SU-DHL-6 (cell line): ENCODE data around the gene CSH1.
"Not testable (repeated sequence)": the region's sequence is repeated elsewhere in the genome, so short reads cannot be mapped to it uniquely, and the experiment has no call there.

Experiments used
- H2AFZ ChIP-seq: fragments of 200-600 bp; sonication (generic); 2 replicates; pipeline ENCODE4 v1.6.1; 2014; ENCODE audit warnings: low read depth, mild to moderate bottlenecking, moderate library complexity, mixed read lengths, antibody characterized with exemption, low read length; ENCODE audit not compliant: severe bottlenecking
- H3F3A ChIP-seq: fragments of 200-600 bp; shearing (Covaris generic); 2 replicates; pipeline ENCODE4 v1.6.0; 2016; ENCODE audit warnings: antibody characterized with exemption, mild to moderate bottlenecking; ENCODE audit not compliant: insufficient read depth
- H3K27ac ChIP-seq: fragments of 200-600 bp; sonication (generic); 2 replicates; pipeline ENCODE4 v1.5.1; 2016; ENCODE audit warnings: low read depth, mild to moderate bottlenecking, low read length, moderate library complexity, mixed read lengths
- H3K27me3 ChIP-seq: fragments of 200-600 bp; sonication (generic), shearing (Covaris generic); 2 replicates; pipeline ENCODE4 v1.6.0; 2014; ENCODE audit warnings: mild to moderate bottlenecking, low read length
- H3K36me3 ChIP-seq: fragments of 200-600 bp; sonication (generic); 2 replicates; pipeline ENCODE4 v1.6.1; 2014; ENCODE audit warnings: mild to moderate bottlenecking, low read length, mixed read lengths
- H3K4me2 ChIP-seq: fragments of 300-600, 200-600 bp; shearing (Covaris generic), sonication (generic); 2 replicates; pipeline ENCODE4 v1.6.0; 2014; ENCODE audit warnings: low read length, low read depth, mild to moderate bottlenecking; ENCODE audit not compliant: poor library complexity, severe bottlenecking
- H3K4me3 ChIP-seq: fragments of 200-600 bp; sonication (generic); 2 replicates; pipeline ENCODE4 v1.5.1; 2014; ENCODE audit warnings: antibody characterized with exemption, low read length, mild to moderate bottlenecking, mixed read lengths; ENCODE audit not compliant: insufficient read depth, poor library complexity, severe bottlenecking
- H3K79me2 ChIP-seq: fragments of 200-600 bp; sonication (generic); 2 replicates; pipeline ENCODE4 v1.6.1; 2014; ENCODE audit warnings: mild to moderate bottlenecking, low read length, moderate library complexity; ENCODE audit not compliant: insufficient read depth
- H3K9ac ChIP-seq: fragments of 200-600 bp; sonication (generic); 2 replicates; pipeline ENCODE4 v1.7.0; 2014; ENCODE audit warnings: mild to moderate bottlenecking, low read length
- H3K9me2 ChIP-seq: fragments of 200-600 bp; sonication (generic); replicated peaks from 2 replicates; pipeline ENCODE4 v1.6.1; 2014; ENCODE audit warnings: low read length; ENCODE audit not compliant: insufficient read depth
- H3K9me3 ChIP-seq: fragments of 200-600 bp; sonication (generic); 2 replicates; pipeline ENCODE4 v1.6.1; 2014; ENCODE audit warnings: low read length, mixed read lengths; ENCODE audit not compliant: insufficient read depth
- H4K20me1 ChIP-seq: fragments of 200-600 bp; sonication (generic); 2 replicates; pipeline ENCODE4 v1.6.1; 2014; ENCODE audit warnings: low read depth, mild to moderate bottlenecking, antibody characterized with exemption, low read length, moderate library complexity, mixed read lengths
- EZH2phosphoT487 ChIP-seq: fragments of 200-600 bp; sonication (generic), shearing (Covaris generic); conservative IDR thresholded peaks from 2 replicates; pipeline ENCODE4 v1.6.1; 2018; ENCODE audit warnings: mild to moderate bottlenecking, antibody characterized with exemption, low read length, moderate library complexity, mixed read lengths
- TF ChIP-seq, protein P1 (sequence below): fragments of 200-600 bp; sonication (generic); IDR thresholded peaks from one replicate; pipeline ENCODE4 v1.5.1; 2017; ENCODE audit warnings: antibody characterized with exemption, mild to moderate bottlenecking, low read length, moderate library complexity; ENCODE audit not compliant: insufficient read depth, poor library complexity, severe bottlenecking

The CSH1 gene

DNA sequence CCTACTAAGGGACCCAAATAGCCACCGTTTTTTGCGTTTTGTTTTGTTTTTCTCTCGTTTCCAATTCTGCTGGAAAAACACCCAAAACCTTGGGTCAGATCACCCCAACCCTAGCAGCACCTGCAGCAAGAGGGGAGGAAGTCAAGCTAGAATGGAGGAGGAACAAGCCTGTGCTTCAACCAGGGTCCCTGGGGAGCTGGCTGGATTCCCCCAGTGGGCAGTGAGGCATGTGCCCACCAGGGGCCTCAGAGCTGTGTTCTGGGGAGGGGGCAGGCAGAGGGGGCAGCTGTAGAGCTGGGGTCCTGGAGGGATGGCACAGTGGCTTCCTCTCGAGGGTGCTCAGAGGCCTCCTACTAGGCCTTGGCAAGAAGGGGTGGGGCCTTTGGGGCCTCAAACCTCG is 29.2 kb upstream of the CSH1 start:
- H2AFZ ChIP-seq = no peak overlapping the region
- no peaks in the 10 kb centered on the region; the same call in 1 of the 2 replicates for H3K36me3 ChIP-seq
- peak overlapping the region; percentile 41 for H3K9ac ChIP-seq
- no peaks in the 10 kb centered on the region for H3K9me3 ChIP-seq
- no peaks in the 10 kb centered on the region for H3K9me2 ChIP-seq
- H3K27me3 ChIP-seq = no peaks in the 10 kb centered on the region
- peak overlapping the region; percentile 89 for H3K4me2 ChIP-seq
- TF ChIP-seq, protein P1, sequence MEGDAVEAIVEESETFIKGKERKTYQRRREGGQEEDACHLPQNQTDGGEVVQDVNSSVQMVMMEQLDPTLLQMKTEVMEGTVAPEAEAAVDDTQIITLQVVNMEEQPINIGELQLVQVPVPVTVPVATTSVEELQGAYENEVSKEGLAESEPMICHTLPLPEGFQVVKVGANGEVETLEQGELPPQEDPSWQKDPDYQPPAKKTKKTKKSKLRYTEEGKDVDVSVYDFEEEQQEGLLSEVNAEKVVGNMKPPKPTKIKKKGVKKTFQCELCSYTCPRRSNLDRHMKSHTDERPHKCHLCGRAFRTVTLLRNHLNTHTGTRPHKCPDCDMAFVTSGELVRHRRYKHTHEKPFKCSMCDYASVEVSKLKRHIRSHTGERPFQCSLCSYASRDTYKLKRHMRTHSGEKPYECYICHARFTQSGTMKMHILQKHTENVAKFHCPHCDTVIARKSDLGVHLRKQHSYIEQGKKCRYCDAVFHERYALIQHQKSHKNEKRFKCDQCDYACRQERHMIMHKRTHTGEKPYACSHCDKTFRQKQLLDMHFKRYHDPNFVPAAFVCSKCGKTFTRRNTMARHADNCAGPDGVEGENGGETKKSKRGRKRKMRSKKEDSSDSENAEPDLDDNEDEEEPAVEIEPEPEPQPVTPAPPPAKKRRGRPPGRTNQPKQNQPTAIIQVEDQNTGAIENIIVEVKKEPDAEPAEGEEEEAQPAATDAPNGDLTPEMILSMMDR = no peak
- no peak for TF ChIP-seq EZH2phosphoT487
- no peak overlapping the region for H3K4me3 ChIP-seq
- no peaks in the 10 kb centered on the region for H4K20me1 ChIP-seq
- H3F3A ChIP-seq = peaks cover 71% of the 10 kb centered on the region
- H3K79me2 ChIP-seq = peaks cover 11% of the 10 kb centered on the region
- H3K27ac ChIP-seq = peak overlapping the region; percentile 98

DNA sequence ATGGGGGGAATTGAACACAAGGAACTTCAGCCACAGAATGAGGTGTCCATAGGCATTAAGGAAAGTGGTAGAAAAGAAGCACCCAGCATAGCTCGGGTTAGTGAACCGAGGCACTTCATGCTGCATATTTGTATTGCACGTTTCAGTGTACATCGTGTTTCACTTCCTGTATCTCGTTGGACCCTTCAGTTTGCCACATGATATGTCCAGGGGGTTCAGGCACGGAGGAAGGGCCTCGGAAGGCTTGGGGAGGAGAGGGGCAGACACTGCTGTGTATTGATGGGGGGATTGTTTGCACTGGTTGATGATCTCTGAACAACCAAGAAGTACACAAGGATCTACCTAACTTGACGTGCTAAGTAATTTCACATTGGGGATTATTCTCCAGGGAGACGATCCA is 26.0 kb upstream of the CSH1 start:
- Histone ChIP-seq H3F3A (peaks cover 52% of the 10 kb centered on the region), H3K9ac (peak overlapping the region; percentile 45), H3K27ac (peak overlapping the region; percentile 98), H3K4me2 (peak overlapping the region; percentile 47)
- not testable (repeated sequence) for H3K79me2 ChIP-seq, H4K20me1 ChIP-seq, H3K9me3 ChIP-seq, H3K27me3 ChIP-seq, H3K9me2 ChIP-seq, H2AFZ ChIP-seq, H3K4me3 ChIP-seq, H3K36me3 ChIP-seq

DNA sequence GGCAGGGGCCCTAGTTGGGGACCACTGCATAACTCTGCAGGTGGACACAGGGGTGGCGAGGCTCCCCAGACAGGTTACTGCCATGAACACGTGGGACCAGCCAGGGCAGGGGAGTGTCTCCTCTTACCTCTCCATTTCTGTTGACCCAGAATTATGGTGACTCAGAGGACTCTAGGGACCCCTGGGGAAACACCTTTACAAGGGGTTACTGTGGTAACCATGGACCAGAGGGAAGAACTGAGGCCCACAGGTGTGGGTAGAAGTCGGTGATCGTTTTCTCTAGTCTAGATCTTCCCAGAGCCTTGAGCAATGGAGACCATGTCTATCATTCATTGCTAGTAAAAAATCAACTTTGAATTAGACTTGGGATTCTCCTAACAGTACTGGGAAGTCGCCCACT is 24.4 kb upstream of the CSH1 start:
- H3K4me3 ChIP-seq, H3K9me3 ChIP-seq, H4K20me1 ChIP-seq, H3K36me3 ChIP-seq, H3K27me3 ChIP-seq, H3K79me2 ChIP-seq, H3K9me2 ChIP-seq: not testable (repeated sequence)
- Histone ChIP-seq H3K27ac (peak overlapping the region; percentile 91), H2AFZ (peak overlapping the region; percentile 59), H3K9ac (peak overlapping the region; percentile 52), H3K4me2 (peak overlapping the region; percentile 65), H3F3A (peaks cover 37% of the 10 kb centered on the region)

DNA sequence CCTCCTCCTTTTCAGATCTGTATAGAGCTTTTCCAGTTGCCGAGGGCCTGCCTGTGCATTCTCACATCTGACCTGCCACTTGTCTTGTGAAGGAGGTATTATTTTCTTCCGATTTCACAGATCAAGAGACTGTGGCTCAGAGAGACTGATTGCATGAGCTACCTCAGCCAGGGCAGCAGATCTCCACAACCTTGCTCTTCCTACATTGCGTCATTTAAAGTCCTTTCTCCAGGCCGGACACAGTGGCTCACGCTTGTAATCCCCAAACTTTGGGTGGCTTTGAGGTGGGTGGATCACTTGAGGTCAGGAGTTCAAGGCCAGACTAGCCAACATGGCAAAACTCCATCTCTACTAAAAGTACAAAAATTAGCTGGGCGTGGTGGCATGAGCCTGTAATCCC is 23.7 kb upstream of the CSH1 start:
- H3K79me2 ChIP-seq, H4K20me1 ChIP-seq, H3K36me3 ChIP-seq, H3K9me3 ChIP-seq, H3K9me2 ChIP-seq, H2AFZ ChIP-seq, H3K27me3 ChIP-seq: not testable (repeated sequence)
- H3K4me3 ChIP-seq = peak overlapping the region; percentile 50
- peak overlapping the region; percentile 52 for H3K9ac ChIP-seq
- peak overlapping the region; percentile 65 for H3K4me2 ChIP-seq
- peaks cover 30% of the 10 kb centered on the region for H3F3A ChIP-seq
- peak overlapping the region; percentile 91 for H3K27ac ChIP-seq

DNA sequence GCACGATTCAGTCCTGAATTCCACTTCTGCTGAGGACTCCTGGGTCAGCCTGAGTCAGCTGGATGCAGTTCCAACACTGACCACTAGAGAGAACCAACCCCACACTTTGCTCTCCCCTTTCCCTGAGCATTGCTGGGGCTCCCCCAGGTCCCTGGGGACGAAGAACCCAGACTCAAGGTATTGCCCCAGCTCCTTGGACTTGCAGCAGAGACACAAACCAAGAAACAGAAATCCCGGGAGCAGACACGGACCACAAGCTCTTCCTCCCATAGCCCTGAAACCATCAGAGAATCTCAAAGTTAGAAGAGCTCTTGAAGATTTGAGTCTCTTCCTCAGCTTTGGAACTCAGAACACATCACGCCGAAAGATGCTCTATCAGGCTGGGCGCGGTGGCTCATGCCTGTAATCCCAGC is 22.9 kb upstream of the CSH1 start:
- Histone ChIP-seq H2AFZ (peak overlapping the region; percentile 63), H3K4me3 (peak overlapping the region; percentile 50), H3K36me3 (no peaks in the 10 kb centered on the region), H3K79me2 (no peaks in the 10 kb centered on the region), H4K20me1 (no peaks in the 10 kb centered on the region), H3K27me3 (no peaks in the 10 kb centered on the region), H3K9me2 (no peaks in the 10 kb centered on the region), H3K27ac (peak overlapping the region; percentile 91), H3K9me3 (no peaks in the 10 kb centered on the region), H3K9ac (peak overlapping the region; percentile 52), H3F3A (peaks cover 22% of the 10 kb centered on the region), H3K4me2 (peak overlapping the region; percentile 65)
- TF ChIP-seq, protein P1 = peak; percentile 72
- TF ChIP-seq EZH2phosphoT487 = no peak

DNA sequence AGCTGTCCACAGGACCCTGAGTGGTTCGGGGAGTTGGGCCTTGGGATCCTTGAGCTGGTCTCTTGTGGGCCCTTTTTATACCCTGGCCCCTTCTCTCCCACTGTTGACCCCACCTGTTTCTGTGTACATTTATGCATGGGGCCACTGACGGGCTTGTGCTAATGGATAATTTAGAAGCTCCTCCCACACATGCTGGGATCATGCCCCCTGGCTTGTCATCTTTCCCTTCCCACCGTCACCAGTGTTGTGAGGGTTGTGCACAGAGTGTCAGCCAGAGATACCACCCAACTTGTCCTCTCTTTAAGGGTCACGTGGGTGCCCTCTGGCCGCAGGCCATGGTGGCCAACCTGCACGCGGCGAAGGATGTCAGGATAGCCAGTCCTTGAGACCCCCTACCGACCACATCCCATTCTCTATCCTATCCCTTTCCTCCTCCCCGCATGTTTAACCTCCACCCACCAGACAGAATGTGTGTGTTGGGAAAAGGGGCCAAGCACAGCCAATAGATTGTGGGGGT is 22.5 kb upstream of the CSH1 start, which contains the start of gene GH1:
TSS of gene GH1 (minus strand) at position 51 of the 517 bp plus-strand sequence. CDS start 63 bp downstream, outside the sequence.
- Histone ChIP-seq H2AFZ (peak within 1 kb of the TSS; percentile 63), H3K4me3 (peak within 1 kb of the TSS; percentile 50), H3K9ac (peak within 1 kb of the TSS; percentile 52), H3F3A (peaks cover 20% of the 10 kb centered on the region), H3K27ac (peak within 1 kb of the TSS; percentile 91), H3K4me2 (peak within 1 kb of the TSS; percentile 65)
- not testable (repeated sequence) for H4K20me1 ChIP-seq, H3K79me2 ChIP-seq, H3K9me3 ChIP-seq, H3K36me3 ChIP-seq, H3K27me3 ChIP-seq, H3K9me2 ChIP-seq
